GDM1 (cell line): ENCODE measurements around the gene CRIP3.

Source experiments
- DNase-seq: peaks from one replicate; lab custom pipeline; 2025; lab: John Stamatoyannopoulos, UW

Gene CRIP3

DNA sequence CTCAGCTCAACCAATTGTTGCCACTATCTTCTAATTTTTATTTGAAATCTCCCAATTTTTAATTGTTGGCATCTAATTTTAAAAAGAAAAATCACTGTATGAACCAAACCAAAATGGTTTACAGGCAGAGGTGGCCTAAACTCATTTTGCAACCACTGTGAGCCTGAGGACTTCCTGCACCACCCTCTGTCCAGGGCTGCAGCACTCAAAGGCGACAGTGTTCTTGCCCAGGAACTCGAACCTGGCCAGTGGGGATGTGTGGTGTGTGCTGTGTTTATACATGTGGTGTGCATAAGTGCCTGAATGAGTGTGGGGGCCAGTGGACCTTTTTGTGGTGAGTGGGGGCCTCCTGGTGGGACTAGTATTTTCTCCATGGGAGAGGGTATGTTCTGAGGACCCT lies 34.9 kb downstream of the CRIP3 start:
- no peak for DNase-seq

DNA sequence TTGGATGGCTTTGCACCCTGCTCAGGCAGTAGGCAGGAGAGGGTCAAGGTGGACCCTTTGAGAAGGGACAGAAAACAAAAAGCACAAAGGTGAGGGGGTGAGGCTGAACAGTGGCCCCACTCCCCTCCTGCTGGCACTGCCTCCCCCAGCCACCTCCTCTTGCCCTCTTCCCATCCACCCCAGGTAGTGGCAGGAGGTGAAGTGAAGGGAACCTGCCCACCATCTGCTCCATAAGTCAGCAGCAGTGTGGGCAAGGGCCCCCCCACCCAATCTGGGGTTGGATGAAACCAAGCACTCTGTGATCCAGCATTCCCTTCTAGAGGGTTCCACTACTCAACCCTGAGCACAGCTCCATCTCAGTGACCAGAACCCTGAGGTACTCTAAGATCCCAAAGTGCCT lies 36.7 kb downstream of the CRIP3 start:
- DNase-seq, result no peak

DNA sequence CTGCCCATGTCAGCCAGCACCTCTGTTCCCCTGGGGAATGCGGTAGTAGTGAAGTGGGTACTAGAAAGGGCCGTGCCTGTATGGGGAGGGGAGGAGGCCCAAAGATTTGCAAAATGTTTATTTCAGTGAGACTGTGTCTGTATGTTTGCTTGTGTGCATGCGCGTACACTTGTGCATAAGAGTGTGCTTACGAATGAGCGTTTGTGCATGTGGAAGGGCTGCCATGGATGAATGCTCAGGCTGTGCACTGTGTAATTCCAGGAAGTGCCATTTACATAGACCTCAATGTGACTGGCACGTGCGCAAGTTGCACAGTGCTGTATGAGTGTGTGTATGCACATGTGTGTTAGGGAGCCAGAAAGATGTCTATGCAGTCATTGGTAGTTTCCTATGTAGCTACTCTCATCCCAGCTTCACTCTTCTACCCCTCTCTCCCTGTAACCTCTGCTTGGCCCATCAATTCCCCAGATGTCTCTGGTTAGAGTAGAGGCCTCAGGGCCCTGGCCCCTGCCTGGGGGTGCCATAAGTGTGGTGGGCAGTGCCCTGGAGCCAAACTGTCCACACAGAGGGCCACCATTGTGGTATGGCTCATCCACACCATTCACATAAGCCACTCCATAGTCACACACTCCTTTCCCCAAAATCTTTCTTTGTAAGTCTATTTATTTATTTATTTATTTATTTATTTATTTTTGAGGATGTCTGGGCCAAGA lies 37.4 kb downstream of the CRIP3 start:
- DNase-seq, result no peak

DNA sequence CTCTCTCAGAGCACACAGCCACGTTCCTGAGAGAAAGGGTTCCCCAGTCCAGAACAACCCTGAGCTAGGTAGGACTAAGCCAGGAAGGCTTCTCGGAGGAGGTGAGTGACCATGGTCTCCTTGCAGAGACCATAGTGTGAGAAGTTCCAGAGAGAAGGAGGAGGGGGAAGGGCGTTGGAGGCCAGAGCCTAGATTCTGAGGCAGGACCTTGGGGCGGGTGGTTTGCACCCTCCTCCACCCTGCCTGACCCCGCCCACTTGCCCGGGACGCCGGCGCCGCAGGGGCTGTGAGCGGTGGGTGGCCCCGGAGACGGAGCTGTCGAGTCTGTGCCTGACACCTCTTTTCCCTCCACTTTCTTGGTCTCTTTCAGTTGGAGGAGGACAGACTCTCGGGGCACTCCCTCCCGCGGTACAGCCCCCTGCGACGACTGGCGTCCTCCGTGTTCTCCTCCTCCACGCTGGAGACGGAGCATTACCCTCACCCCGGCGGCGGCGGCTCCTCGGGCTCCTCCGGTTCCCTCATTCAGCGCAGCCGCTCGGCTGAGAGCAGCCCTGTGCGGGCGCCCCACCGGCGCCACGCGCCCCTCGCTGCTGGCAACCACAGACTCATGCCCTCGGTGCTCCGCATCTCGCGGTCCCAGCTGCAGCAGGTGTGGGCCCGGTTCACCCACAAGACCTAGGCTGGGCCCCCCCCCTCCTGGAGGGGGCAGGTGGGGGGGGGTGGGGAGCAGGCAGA lies 39.2 kb downstream of the CRIP3 start:
- DNase-seq, result no peak

DNA sequence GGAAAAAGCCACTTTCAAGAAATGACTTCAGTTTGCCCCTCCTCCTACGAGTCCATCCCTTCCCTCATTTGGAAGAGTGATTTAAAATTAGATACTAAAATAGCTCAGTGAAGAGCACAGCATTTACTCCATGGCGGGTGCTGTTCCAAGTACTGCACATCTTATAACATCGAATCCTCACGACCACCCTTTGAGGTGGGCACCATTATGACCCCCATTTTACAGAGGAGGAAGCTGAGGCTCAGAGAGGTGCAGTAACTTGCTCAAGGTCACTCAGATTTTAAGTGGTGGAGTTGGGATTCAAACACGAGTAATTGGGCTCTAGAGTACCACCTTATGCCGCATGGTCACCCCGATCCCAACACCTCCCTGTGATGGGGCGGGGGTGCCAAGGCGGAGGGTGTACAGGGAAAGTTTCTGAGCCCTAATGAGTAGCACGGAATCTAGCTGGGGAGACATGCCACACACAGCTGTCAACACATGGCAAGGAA lies 39.8 kb downstream of the CRIP3 start:
- no peak for DNase-seq

DNA sequence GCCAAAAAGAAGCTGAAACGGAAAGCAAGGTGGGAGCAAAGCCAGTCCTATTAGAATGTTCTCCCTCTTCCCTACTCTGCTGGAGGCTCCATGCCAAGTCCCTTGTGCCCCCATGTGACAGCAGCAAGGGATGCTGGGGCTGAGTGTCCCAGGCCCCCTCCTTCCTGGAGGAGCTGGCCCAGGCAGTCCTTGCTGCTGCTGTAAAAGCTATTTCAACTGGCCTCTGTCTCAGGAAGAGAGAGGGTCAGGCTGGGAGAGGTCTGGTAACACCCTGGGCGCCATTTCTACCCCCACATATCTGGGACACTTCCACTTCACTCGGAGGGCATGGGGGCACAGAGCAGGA lies 40.3 kb downstream of the CRIP3 start:
- DNase-seq, result no peak

DNA sequence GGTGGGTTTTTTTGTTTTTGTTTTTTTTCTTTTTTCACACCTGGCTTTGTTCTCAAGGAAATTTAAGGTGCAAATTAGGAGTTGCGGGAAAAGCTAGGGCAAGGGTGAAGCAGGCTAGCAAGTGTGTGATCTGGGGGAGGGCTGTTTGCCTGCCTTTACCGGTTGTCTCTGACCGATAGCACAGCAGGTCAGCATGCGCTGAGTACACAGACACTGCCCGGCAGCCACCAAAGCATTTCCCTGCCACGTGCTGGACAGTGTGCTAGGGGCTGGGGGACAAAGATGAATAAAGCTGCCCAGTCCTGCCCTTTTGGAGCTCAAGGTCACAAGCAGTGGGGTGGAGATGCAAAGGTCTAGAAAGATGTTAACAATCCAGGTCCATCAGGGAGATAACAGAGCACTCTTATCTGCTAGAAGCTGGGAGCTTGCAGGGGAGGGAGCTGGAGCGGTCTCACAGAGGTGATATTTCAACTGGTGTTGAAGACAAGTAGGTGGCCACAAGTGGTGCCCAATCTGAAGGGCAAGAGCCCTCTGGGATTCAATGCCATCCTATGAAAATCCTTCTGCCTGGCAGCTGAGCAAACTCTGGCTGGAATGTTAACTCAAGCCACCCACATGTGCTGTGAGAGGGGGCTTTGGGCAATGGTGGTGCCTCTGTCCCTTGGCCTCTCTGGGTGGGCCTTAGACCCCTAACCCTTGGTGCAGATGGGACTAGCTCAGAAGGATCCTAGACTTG lies 40.8 kb downstream of the CRIP3 start:
- DNase-seq, result no peak

DNA sequence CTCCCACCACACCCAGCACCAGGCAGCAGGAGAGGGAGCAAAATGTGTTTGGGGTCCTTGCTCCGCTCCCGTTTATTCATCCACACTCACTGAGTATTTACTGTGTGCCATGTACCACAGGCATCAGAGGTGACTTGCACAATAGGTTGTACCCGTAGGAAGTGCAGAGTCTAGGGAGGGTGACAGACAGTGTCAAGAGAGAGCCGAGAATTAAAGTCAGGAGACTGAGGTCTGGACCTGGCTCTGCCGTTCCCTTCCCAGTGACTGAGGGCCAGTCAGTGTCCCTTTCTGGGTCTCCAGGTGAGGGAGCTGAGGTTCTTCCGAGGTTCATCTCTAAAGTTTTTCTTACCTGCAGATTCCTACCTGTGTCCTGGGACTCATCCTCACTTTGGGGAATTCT lies 43.1 kb downstream of the CRIP3 start:
- no peak for DNase-seq

DNA sequence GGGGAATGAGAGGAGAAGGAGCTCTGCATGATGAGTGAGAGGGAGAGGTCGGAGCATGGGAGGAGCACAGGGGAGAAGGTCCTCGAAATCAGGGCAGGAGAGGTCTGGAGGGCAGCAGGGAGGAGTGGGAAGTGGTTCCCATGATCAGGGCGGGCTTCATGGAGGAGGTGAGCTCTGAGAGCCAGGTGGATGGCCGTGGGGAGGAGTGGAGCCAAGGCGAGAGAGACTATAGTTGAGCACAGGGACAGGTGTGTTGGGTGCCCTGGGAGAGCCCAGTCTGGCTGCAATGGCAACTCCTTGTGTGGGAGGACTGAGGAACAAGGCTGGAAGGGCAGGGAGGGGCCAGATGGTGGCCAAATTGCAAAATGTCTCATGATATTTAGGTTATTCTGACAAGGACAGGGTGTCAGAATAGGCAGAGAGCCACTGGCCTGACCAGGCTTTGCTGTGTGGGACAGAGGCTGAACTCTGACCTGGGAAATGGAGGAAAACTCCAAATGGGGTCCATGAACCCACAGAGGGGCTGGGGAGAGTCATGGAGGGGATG lies 44.0 kb downstream of the CRIP3 start:
- no peak for DNase-seq

DNA sequence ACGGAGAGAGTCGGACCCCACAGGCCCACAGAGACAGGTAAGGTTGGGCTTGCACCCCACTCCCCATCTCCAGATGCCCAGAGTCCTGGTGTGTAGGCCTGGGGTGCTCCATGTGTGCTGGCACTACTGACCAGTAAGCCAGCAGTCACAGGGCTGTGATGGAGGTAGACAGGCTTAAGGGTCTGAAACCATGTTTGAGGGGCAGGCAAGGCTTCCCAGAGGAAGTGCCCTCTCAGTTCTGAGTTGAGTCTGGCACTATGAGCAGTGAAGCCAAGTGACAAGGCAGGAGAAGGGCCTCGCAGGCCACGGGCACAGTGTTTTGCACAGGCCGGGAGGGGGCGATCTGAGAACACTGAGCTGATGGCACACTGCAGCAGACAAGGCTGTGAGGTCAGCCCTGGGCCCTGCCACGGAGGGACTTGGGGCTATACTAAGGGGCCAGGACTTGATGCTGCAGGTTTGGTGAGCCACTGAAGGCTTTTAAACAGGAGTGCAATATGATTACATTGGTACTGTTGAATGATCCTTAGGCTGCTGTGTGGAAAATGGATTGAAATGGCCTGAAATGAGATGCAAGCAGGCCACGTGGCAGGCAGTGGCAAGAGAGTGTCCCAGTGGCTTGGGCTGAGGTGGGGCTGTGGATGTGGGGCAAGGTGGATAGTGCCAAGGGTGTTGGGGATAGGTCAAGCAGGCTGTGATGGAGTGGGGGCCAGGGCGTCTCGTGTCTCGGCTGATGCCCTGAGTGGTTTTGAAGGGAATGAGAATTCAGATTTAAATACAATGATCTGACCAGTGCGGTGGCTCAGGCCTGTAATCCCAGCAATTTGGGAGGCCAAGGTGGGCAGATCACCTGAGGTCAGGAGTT lies 45.1 kb downstream of the CRIP3 start:
- DNase-seq, result peak; percentile 63

DNA sequence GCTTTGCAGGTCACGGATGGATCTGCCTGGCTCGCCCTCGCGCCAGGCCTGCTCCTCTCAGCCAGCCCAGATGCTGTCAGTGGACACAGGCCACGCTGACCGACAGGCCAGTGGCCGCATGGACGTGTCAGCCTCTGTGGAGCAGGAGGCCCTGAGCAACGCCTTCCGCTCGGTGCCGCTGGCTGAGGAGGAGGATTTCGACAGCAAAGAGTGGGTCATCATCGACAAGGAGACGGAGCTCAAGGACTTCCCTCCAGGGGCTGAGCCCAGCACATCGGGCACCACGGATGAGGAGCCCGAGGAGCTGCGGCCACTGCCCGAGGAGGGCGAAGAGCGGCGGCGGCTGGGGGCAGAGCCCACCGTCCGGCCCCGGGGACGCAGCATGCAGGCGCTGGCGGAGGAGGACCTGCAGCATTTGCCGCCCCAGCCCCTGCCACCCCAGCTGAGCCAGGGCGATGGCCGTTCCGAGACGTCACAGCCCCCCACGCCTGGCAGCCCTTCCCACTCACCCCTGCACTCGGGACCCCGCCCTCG lies 45.8 kb downstream of the CRIP3 start:
- DNase-seq, result no peak

DNA sequence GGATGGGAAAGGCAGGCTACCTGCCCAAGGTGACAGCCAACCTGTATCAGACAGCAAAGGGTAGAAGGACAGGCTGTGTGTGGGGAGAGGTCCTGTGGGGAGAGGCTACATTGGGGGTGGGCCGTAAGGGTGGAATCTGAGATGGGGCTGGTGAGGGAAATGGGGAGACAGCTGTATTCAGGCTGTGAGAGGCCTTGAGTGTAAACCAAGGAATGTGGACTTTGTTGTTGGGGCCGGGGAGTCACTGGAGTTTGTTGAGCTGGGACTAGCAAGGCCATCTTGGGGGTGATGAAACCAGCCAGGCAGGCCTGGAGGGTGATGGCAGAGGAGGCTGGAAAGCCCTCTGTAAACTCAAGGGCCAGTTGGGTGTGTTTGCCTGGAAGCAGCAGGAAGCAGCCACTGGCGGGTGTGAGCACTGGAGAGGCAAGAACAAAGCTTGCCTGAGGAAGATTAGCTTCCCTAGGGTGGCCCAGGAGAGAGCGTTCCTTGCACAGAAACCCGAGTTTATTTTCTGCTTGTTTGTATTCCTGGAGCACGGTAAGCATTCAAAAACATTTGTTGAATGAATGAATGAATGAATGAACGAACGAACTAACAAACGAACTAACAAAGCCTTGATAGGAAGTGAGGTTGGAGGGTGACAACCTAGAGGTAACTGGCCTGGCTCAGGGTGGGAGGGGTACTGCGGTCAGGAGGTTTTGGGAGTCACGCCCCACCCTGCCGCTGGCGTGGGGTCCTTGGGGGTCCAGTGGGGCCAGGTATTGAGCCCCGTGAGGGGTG lies 46.4 kb downstream of the CRIP3 start:
- DNase-seq, result no peak

DNA sequence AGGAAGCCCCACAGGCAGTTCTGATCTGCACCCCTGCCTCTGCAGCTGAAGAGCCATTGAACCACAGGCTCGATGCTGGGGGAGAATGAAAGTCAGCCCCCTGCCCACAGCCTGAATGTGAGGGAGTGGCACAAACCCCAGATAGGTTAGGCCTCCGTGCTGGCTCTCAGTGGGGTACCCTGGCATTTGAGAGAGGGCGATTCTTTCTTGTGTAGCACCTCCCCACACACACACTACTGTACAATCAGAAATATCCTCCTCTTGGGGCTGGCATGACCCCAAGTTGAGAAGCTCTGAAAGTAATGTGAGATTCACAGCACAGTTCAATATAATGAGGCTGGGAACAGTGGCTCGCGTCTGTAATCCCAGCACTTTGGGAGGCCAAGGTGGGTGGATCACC lies 47.4 kb downstream of the CRIP3 start:
- no peak for DNase-seq

DNA sequence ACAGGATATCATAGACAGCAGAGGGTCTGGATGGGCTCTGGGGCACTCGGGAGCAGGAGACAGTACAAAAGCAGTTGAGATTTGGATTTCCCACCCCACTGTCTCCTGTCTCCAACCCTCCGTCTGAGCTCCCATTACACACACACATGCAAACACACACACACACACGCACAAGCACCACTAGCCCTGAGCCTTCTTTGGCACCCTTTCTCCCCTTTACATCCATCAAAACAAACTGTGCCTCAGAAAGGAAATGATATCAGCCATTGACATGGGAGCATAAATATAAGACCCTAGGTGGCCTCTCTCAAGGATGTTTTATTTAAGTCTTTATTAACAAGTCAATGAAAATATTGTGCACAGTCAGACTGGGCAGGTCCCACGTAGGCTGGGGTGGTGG lies 47.8 kb downstream of the CRIP3 start:
- DNase-seq, result no peak

DNA sequence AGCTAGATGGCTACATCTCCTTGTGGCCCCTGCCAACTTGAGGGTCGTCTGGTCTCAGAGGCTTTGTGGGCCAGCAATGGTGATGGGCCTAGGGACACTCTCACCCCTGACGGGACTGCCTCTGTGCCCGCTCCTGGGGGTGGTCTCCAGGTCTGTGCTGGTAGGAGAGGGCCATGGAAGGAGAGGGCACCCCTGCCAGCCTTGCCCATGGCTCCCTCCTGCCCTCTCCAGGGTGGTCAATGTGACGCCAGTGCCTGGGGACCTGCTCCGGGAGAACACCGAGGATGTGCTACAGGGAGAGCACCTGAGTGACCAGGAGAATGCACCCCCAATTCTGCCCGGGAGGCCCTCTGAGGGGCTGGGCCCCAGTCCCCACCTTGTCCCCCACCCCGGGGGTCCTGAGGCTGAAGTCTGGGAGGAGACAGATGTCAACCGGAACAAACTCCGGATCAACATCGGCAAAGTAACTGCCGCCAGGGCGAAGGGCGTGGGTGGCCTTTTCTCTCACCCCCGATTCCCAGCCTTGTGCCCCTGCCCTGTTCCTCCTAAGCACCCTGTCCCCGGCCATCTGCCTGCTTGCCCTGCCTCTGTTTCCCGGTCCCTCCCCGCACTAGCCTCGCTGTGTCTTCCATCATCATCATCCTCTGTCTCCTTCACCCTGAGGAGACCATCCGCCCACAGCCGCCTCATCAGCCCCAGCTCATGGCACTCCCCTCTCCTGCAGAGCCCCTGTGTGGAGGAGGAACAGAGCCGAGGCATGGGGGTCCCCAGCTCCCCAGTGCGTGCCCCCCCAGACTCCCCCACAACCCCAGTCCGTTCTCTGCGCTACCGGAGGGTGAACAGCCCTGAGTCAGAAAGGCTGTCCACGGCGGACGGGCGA lies 49.6 kb downstream of the CRIP3 start:
- DNase-seq, result no peak

DNA sequence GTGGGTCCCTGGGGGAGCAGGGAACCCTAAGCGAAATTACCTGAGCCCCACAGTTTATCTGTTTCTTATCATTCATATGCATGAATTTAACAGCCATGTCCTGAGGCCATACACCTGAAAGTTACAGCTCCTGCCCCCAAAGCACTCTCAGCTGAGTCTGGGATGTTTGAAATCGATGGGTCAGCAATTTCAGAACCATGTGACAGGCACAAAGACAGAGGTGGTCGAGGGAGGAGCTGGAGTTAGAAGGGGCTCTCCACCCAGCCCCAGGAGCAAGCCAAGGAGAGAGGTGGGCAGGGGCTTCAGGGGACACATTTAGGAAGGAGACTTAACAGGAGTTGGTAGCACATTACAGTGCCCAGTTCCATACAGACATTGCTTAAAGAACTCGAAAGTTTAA lies 50.4 kb downstream of the CRIP3 start:
- no peak for DNase-seq

DNA sequence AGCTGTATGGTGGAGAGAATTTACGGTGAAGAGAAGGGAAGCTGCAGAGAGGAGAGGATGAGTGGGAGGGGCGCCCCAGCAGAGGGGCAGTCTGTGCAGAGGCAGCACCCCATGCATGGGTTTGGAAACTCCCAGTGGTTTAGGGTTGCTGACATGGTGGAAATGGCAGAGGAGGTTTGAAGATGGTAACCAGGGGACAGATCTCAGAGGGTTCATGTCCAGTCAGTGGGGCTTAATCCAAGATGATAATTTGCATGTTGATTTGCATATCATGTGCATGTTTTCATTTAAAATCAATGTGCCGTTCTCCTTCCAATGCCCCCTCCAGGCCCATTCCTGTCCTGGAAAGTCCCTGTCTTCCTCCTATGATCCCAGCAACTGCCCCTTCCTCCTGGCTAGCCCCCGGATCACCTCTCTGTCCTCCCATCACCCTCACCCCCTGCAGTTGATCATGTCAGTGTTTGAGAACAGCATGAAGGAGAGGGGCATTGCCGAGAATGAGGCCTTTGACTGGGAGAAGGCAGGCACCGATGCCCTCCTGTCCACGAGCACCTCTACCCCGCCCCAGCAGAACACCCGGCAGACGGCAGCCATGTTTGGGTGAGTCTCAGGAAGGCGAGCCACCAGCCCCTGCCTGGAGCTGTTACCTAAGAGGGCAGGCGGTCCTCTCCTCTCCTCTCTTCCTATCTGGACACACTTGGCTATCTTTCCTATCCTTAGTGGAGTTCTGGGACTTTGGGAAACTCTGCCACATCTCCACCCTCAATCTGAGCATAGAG lies 51.1 kb downstream of the CRIP3 start:
- no peak for DNase-seq

DNA sequence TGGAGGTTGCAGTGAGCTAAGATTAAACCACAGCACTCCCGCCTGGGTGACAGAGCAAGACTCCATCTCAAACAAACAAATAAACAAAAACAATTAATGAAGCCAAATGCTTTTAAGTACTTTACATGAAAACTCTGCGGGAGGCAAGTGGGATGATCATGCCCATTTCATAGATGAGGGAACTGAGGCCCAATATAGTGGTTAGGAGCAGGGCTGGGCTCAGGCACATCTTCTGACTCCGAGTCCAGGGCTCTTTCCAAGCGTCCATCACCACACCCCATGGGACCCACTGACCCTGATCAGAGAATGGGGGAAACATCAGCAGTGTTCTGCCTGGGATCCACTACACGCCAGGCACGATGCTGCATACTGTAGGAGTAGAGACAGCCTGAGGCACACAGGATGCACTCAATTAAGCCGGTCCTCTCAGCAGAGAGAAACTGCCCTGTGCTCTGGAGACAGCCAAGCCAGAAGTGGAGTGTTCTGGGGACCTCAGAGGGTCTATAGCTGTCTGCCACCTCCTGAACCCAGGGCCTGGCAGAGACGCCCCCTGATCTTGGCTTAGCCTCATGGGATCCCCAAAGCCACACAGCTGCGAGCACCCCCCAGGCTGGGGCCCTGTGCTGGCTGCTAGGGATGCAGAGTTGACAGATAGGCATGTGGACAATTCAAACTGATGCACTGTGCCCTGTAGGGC lies 51.8 kb downstream of the CRIP3 start:
- no peak for DNase-seq
